Fibroblast of lung (primary cell): ENCODE data around the gene WNT10A.

Experiments
- EZH2 ChIP-seq: IDR thresholded peaks from 2 replicates; pipeline ENCODE4 v1.5.1; 2012; ENCODE audit warnings: low read length, control low read depth, mild to moderate bottlenecking; ENCODE audit errors: missing control alignments
- TF ChIP-seq, protein P1 (sequence below), 2 donors: IDR thresholded peaks in 1 of 2; conservative IDR thresholded peaks in 1 of 2; 1 replicate in 1 of 2; 2 replicates in 1 of 2; pipeline ENCODE4 v1.5.1; 2011 to 2012; ENCODE audit warnings: low read length in 2 of 2, control low read depth in 1 of 2, inconsistent platforms in 1 of 2, low read depth in 1 of 2, mild to moderate bottlenecking in 1 of 2

GRCh38 chr2:218895759-218896500 is 15.3 kb downstream of the WNT10A start:
- TF ChIP-seq EZH2 = peak; percentile 32
- TF ChIP-seq, protein P1, sequence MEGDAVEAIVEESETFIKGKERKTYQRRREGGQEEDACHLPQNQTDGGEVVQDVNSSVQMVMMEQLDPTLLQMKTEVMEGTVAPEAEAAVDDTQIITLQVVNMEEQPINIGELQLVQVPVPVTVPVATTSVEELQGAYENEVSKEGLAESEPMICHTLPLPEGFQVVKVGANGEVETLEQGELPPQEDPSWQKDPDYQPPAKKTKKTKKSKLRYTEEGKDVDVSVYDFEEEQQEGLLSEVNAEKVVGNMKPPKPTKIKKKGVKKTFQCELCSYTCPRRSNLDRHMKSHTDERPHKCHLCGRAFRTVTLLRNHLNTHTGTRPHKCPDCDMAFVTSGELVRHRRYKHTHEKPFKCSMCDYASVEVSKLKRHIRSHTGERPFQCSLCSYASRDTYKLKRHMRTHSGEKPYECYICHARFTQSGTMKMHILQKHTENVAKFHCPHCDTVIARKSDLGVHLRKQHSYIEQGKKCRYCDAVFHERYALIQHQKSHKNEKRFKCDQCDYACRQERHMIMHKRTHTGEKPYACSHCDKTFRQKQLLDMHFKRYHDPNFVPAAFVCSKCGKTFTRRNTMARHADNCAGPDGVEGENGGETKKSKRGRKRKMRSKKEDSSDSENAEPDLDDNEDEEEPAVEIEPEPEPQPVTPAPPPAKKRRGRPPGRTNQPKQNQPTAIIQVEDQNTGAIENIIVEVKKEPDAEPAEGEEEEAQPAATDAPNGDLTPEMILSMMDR (conservative IDR thresholded peaks at IDR 0.05 in 1 of 2, IDR thresholded peaks at IDR 0.05 in 1 of 2; ENCODE audit: low read depth in 1 of 2, low read length in 2 of 2) = no peak
